Measurements from ENCODE around the gene MEGF8.

Gene MEGF8

GRCh38 chr19:42287017-42287826 lies 38.2 kb upstream of the MEGF8 start:
- WGBS (ENCODE audit: insufficient coverage, insufficient read length): no CpG with 5 or more reads among the region's 30 CpGs
- H3K36me3 ChIP-seq (ENCODE audit: control insufficient read depth, insufficient read depth, low read length): peaks cover 32% of the 10 kb centered on the region
- no peak overlapping the region for H3K4me3 ChIP-seq (ENCODE audit: low read length)
- DNase-seq (ENCODE audit: low read depth, low spot score): no peak
- H3K27me3 ChIP-seq (ENCODE audit: control insufficient read depth, insufficient read depth, low read length): no peaks in the 10 kb centered on the region
- H3K9me3 ChIP-seq (ENCODE audit: control insufficient read depth, insufficient read depth, low read length): no peaks in the 10 kb centered on the region
- H3K27ac ChIP-seq (ENCODE audit: low read length): no peak overlapping the region
- H3K4me1 ChIP-seq (ENCODE audit: control insufficient read depth, insufficient read depth, low read length): peaks cover 21% of the 10 kb centered on the region

GRCh38 chr19:42287827-42288107 lies 37.7 kb upstream of the MEGF8 start:
- Histone ChIP-seq H3K27ac (ENCODE audit: low read length) (no peak overlapping the region), H3K4me3 (ENCODE audit: low read length) (no peak overlapping the region), H3K36me3 (ENCODE audit: control insufficient read depth, insufficient read depth, low read length) (peaks cover 32% of the 10 kb centered on the region), H3K4me1 (ENCODE audit: control insufficient read depth, insufficient read depth, low read length) (peaks cover 19% of the 10 kb centered on the region), H3K27me3 (ENCODE audit: control insufficient read depth, insufficient read depth, low read length) (no peaks in the 10 kb centered on the region), H3K9me3 (ENCODE audit: control insufficient read depth, insufficient read depth, low read length) (no peaks in the 10 kb centered on the region)
- no peak for DNase-seq (ENCODE audit: low read depth, low spot score)
- no CpG with 5 or more reads among the region's 10 CpGs for WGBS (ENCODE audit: insufficient coverage, insufficient read length)

DNA sequence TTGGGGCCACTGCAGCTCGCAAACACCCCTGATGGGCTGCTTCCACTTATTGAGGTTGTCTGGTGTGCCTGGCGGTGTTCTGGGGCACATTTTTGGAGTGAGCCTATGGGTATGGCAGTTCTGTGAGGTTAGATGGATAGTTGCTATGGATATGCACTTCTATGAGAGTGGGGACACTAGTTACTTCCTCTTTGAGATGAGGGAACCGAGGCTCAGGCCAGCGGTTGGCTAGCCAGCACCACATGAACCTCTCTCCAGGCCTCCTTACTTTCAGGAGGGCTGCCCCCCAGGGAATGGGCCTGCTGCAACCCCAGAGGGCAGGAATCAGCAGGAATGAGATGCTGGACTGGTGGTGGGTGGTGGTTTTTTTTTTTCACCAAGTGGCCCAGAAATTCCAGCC lies 37.0 kb upstream of the MEGF8 start:
- peaks cover 32% of the 10 kb centered on the region for H3K36me3 ChIP-seq (ENCODE audit: control insufficient read depth, insufficient read depth, low read length)
- H3K27ac ChIP-seq (ENCODE audit: low read length): no peak overlapping the region
- no CpG with 5 or more reads among the region's 4 CpGs for WGBS (ENCODE audit: insufficient coverage, insufficient read length)
- peaks cover 14% of the 10 kb centered on the region for H3K4me1 ChIP-seq (ENCODE audit: control insufficient read depth, insufficient read depth, low read length)
- DNase-seq (ENCODE audit: low read depth, low spot score): no peak
- no peak overlapping the region for H3K4me3 ChIP-seq (ENCODE audit: low read length)
- no peaks in the 10 kb centered on the region for H3K9me3 ChIP-seq (ENCODE audit: control insufficient read depth, insufficient read depth, low read length)
- no peaks in the 10 kb centered on the region for H3K27me3 ChIP-seq (ENCODE audit: control insufficient read depth, insufficient read depth, low read length)

DNA sequence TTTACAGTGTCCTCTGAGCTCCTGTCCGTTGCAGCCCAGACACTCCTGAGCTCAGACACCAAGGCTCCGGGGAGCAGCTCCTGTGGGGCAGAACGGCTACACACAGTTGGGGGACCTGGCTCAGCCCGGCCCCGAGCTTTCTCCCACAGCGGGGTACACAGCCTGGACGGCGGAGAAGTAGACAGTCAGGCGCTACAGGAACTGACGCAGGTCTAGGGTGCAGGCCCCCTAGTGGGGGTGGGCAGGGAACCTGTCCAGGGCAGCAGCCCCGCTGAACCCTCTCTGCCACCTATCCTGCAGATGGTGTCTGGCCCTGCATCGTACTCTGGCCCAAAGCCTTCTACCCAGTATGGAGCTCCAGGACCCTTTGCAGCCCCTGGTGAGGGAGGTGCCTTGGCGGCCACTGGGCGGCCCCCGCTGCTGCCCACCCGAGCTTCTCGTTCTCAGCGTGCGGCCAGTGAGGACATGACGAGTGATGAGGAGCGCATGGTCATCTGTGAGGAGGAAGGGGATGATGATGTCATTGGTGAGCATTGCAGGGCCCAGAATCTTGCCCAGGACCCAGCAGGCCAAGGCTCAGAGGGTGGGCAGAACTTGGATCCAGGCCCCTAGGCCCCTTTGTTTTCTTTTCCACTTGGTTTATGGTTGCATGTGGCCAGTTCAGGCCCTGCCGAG lies 36.4 kb upstream of the MEGF8 start:
- H3K4me1 ChIP-seq (ENCODE audit: control insufficient read depth, insufficient read depth, low read length): peaks cover 13% of the 10 kb centered on the region
- no peak for DNase-seq (ENCODE audit: low read depth, low spot score)
- no peaks in the 10 kb centered on the region for H3K9me3 ChIP-seq (ENCODE audit: control insufficient read depth, insufficient read depth, low read length)
- H3K27ac ChIP-seq (ENCODE audit: low read length): no peak overlapping the region
- WGBS (ENCODE audit: insufficient coverage, insufficient read length): no CpG with 5 or more reads among the region's 22 CpGs
- no peaks in the 10 kb centered on the region for H3K27me3 ChIP-seq (ENCODE audit: control insufficient read depth, insufficient read depth, low read length)
- H3K36me3 ChIP-seq (ENCODE audit: control insufficient read depth, insufficient read depth, low read length): peaks cover 32% of the 10 kb centered on the region
- H3K4me3 ChIP-seq (ENCODE audit: low read length): no peak overlapping the region

- no CpG with 5 or more reads among the region's 8 CpGs for WGBS (ENCODE audit: insufficient coverage, insufficient read length)
- H3K27ac ChIP-seq (ENCODE audit: low read length): no peak overlapping the region
- no peaks in the 10 kb centered on the region for H3K9me3 ChIP-seq (ENCODE audit: control insufficient read depth, insufficient read depth, low read length)
- H3K27me3 ChIP-seq (ENCODE audit: control insufficient read depth, insufficient read depth, low read length): no peaks in the 10 kb centered on the region
- no peak for DNase-seq (ENCODE audit: low read depth, low spot score)
- H3K4me3 ChIP-seq (ENCODE audit: low read length): no peak overlapping the region
- peaks cover 13% of the 10 kb centered on the region for H3K4me1 ChIP-seq (ENCODE audit: control insufficient read depth, insufficient read depth, low read length)
- peaks cover 34% of the 10 kb centered on the region for H3K36me3 ChIP-seq (ENCODE audit: control insufficient read depth, insufficient read depth, low read length)
Measured at GRCh38 chr19:42289556-42290041, 35.8 kb upstream of the MEGF8 start.

- Histone ChIP-seq H3K27me3 (ENCODE audit: control insufficient read depth, insufficient read depth, low read length) (no peaks in the 10 kb centered on the region), H3K4me3 (ENCODE audit: low read length) (no peak overlapping the region), H3K36me3 (ENCODE audit: control insufficient read depth, insufficient read depth, low read length) (peaks cover 36% of the 10 kb centered on the region), H3K9me3 (ENCODE audit: control insufficient read depth, insufficient read depth, low read length) (no peaks in the 10 kb centered on the region), H3K4me1 (ENCODE audit: control insufficient read depth, insufficient read depth, low read length) (peaks cover 11% of the 10 kb centered on the region), H3K27ac (ENCODE audit: low read length) (no peak overlapping the region)
- WGBS (ENCODE audit: insufficient coverage, insufficient read length): no CpG with 5 or more reads among the region's 13 CpGs
- no peak for DNase-seq (ENCODE audit: low read depth, low spot score)
Measured at GRCh38 chr19:42290136-42290522, 35.3 kb upstream of the MEGF8 start.

GRCh38 chr19:42290523-42291434 lies 34.7 kb upstream of the MEGF8 start:
- Histone ChIP-seq H3K4me3 (ENCODE audit: low read length) (no peak overlapping the region), H3K27ac (ENCODE audit: low read length) (no peak overlapping the region), H3K36me3 (ENCODE audit: control insufficient read depth, insufficient read depth, low read length) (peaks cover 36% of the 10 kb centered on the region), H3K4me1 (ENCODE audit: control insufficient read depth, insufficient read depth, low read length) (peaks cover 9% of the 10 kb centered on the region), H3K9me3 (ENCODE audit: control insufficient read depth, insufficient read depth, low read length) (no peaks in the 10 kb centered on the region), H3K27me3 (ENCODE audit: control insufficient read depth, insufficient read depth, low read length) (no peaks in the 10 kb centered on the region)
- no peak for DNase-seq (ENCODE audit: low read depth, low spot score)
- no CpG with 5 or more reads among the region's 31 CpGs for WGBS (ENCODE audit: insufficient coverage, insufficient read length)

DNA sequence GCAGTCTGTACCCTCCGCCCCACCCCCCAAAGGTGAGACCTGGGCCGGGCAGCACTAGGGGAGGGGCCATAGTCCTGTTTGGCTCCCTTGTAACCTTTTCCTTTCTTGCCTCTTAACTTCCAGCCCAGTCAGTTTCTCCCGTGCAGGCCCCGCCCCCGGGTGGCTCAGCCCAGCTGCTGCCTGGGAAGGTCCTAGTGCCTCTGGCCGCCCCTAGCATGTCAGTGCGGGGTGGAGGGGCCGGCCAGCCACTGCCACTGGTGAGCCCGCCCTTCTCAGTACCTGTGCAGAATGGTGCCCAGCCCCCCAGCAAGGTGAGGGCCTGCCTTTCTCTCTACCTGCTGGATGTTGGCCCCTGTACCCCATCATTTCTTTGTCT lies 34.0 kb upstream of the MEGF8 start:
- Histone ChIP-seq H3K4me3 (ENCODE audit: low read length) (no peak overlapping the region), H3K27ac (ENCODE audit: low read length) (no peak overlapping the region), H3K36me3 (ENCODE audit: control insufficient read depth, insufficient read depth, low read length) (peaks cover 36% of the 10 kb centered on the region), H3K27me3 (ENCODE audit: control insufficient read depth, insufficient read depth, low read length) (no peaks in the 10 kb centered on the region), H3K9me3 (ENCODE audit: control insufficient read depth, insufficient read depth, low read length) (no peaks in the 10 kb centered on the region), H3K4me1 (ENCODE audit: control insufficient read depth, insufficient read depth, low read length) (peaks cover 7% of the 10 kb centered on the region)
- no CpG with 5 or more reads among the region's 9 CpGs for WGBS (ENCODE audit: insufficient coverage, insufficient read length)
- DNase-seq (ENCODE audit: low read depth, low spot score): no peak

GRCh38 chr19:42292042-42292960 lies 33.1 kb upstream of the MEGF8 start:
- Histone ChIP-seq H3K27ac (ENCODE audit: low read length) (no peak overlapping the region), H3K27me3 (ENCODE audit: control insufficient read depth, insufficient read depth, low read length) (no peaks in the 10 kb centered on the region), H3K4me1 (ENCODE audit: control insufficient read depth, insufficient read depth, low read length) (peaks cover 6% of the 10 kb centered on the region), H3K36me3 (ENCODE audit: control insufficient read depth, insufficient read depth, low read length) (peaks cover 33% of the 10 kb centered on the region), H3K4me3 (ENCODE audit: low read length) (no peak overlapping the region), H3K9me3 (ENCODE audit: control insufficient read depth, insufficient read depth, low read length) (no peaks in the 10 kb centered on the region)
- no CpG with 5 or more reads among the region's 27 CpGs for WGBS (ENCODE audit: insufficient coverage, insufficient read length)
- DNase-seq (ENCODE audit: low read depth, low spot score): no peak
